AG08396 (cell line): ENCODE measurements around the gene CTNNA1.
A peak's percentile ranks its signal among the peaks of the same experiment; 100 is the strongest.
"Not testable (repeated sequence)": the region's sequence is repeated elsewhere in the genome, so short reads cannot be mapped to it uniquely, and the experiment has no call there.

Source experiments
- DNase-seq: peaks from one replicate; pipeline ENCODE4 v3.0.0; 2012; ENCODE audit warnings: low spot score, mixed read lengths

CTNNA1 gene

GRCh38 chr5:138724470-138725146, 28.6 kb upstream of the CTNNA1 start:
- no peak for DNase-seq

GRCh38 chr5:138725153-138725817, 27.9 kb upstream of the CTNNA1 start:
- peak; percentile 31 for DNase-seq

GRCh38 chr5:138725818-138726416, 27.3 kb upstream of the CTNNA1 start:
- DNase-seq = no peak

- no peak for DNase-seq
Observed at GRCh38 chr5:138726848-138727247, 26.4 kb upstream of the CTNNA1 start.

- DNase-seq = not testable (repeated sequence)
Observed at GRCh38 chr5:138730496-138730895, 22.7 kb upstream of the CTNNA1 start.

GRCh38 chr5:138732466-138732865, 20.8 kb upstream of the CTNNA1 start:
- DNase-seq = no peak

- DNase-seq = no peak
Observed at GRCh38 chr5:138732933-138733332, 20.3 kb upstream of the CTNNA1 start.

GRCh38 chr5:138733509-138733908, 19.7 kb upstream of the CTNNA1 start:
- DNase-seq = no peak

- no peak for DNase-seq
Observed at GRCh38 chr5:138736293-138736692, 16.9 kb upstream of the CTNNA1 start.

GRCh38 chr5:138737494-138738265, 15.5 kb upstream of the CTNNA1 start:
- DNase-seq = no peak

- DNase-seq = no peak
Observed at GRCh38 chr5:138738399-138738798, 14.8 kb upstream of the CTNNA1 start.

- no peak for DNase-seq
Observed at GRCh38 chr5:138739938-138740337, 13.3 kb upstream of the CTNNA1 start.

- no peak for DNase-seq
Observed at GRCh38 chr5:138743484-138743883, 9.7 kb upstream of the CTNNA1 start.

GRCh38 chr5:138745268-138745667, 8.0 kb upstream of the CTNNA1 start:
- DNase-seq = no peak

GRCh38 chr5:138748630-138749081, 4.6 kb upstream of the CTNNA1 start:
- no peak for DNase-seq

- DNase-seq = not testable (repeated sequence)
Observed at GRCh38 chr5:138751344-138751743, 1.9 kb upstream of the CTNNA1 start.

- DNase-seq = no peak
Observed at GRCh38 chr5:138752341-138752950, 779 bp upstream of the CTNNA1 start.

GRCh38 chr5:138753794-138754698, 821 bp downstream of the CTNNA1 start:
- peak; percentile 85 for DNase-seq

GRCh38 chr5:138754699-138755057, 1.5 kb downstream of the CTNNA1 start:
- no peak for DNase-seq

GRCh38 chr5:138755084-138755748, 2.0 kb downstream of the CTNNA1 start:
- no peak for DNase-seq
